HG03457 (cell line): ENCODE measurements around the gene ZNF346.
A peak's percentile ranks its signal among the peaks of the same experiment; 100 is the strongest.

Source experiments
- ATAC-seq: cut with Tn5 transposase; IDR thresholded peaks from one replicate; pipeline ENCODE4 v1.9.1; 2021; ENCODE audit warnings: moderate number of reproducible peaks; ENCODE audit not compliant: unreplicated experiment

Gene ZNF346

DNA sequence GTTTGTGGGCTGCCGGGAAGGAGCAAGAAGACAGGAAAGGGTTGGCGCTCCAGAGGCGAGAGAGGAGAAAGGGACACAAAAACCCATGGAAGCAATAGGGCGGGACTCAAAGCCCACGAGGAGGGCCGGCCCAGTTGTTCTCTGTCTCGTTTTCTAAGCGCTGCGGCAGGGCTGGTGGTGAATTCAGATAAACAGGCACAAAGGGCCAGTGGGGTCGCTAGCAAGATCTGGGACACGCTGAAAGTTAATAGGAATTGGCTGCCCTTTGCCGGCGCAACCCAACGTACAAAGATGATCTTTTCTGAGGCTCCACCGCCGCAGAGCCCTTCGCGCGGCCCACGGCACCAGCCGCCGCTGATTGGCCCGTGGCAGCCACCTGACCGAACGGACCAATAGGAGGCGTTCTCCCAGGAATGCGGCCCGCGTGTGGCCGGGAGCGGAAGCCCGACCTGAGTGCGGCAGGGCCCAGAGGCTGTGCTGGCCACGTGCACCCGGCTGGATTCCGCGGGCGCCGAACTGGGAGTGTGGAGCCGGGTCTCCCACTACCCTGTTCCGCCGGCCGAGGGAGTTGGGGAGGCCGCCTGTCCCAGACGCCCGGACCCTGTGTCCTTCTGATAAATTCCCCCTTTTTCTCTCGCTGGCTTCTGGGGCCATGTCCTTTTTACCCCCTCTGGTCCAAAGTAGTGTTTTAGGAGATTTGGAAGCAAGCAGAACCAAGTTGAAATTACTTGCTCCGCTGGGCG, 94.3 kb downstream of the ZNF346 start:
- peak; percentile 61 for ATAC-seq

DNA sequence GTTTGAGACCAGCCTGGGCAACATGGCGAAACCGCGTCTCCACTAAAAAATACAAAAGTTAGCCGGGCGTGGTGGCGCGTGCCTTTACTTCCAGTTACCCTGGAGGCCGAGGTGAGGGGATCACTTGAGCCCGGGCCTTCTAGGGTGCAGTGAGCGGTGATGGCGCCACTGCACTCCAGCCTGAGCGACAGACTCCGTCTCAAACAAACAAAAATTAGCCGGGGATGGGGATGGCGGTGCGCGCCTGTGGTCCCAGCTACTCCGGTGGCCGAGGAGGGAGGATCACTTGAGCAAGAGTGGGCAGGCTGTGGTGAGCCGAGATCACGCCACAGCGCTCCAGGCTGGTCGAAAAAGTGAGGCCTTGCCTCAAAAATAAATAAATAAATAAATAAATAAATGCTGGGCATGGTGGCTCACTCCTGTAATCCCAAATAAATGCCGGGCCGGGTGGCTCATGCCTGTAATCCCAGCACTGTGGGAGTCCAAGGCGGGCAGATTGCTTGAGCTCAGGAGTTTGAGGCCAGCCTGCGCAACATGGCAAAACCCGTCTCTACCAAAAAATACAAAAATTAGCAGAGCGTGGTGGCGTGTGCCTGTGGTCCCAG, 95.0 kb downstream of the ZNF346 start:
- no peak for ATAC-seq

DNA sequence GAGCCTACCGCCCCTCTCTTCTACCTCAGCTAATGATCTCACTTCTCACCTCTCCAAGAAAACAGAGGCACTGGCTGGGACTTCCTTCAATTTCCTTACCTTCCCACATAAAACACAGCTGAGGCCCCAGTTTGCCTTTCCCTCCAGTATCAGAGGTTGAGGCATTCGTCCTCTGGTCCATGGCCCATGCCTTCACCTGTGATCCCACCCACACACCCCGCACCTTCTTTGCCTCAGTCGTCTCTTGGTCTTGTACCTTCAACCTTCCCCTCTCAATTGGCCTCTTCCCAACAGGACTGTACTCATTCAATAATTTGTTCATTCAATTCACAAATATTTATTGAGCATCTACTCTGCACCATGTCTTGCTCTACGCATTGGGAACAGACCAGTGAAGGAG, 100.1 kb downstream of the ZNF346 start:
- ATAC-seq = no peak

GRCh38 chr5:177123789-177124485, 101.4 kb downstream of the ZNF346 start:
- no peak for ATAC-seq

DNA sequence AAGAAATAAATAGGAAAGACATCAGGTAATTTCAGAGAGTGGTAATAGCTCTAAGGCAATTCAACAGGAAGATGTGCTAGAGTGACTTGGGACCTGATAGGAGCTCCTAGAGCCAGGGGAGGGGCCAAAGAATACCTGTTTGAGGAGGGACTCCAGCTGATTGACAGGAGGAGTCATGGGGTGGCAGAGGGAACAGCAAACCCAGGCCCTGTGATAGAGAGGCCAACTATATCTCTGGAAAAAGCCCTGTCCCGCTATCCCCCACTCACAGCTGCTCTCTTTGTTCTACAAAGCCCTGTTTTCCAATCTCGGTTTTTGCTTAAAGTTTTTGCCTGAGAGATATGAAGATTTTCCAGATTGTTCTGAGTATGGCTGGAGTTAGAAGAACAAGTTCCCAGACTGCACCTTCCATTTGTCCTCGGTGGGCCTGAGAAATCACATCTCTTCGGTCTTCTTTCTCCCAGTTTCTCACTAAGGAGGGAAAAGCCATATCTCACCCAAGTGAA, 102.0 kb downstream of the ZNF346 start:
- ATAC-seq = no peak

DNA sequence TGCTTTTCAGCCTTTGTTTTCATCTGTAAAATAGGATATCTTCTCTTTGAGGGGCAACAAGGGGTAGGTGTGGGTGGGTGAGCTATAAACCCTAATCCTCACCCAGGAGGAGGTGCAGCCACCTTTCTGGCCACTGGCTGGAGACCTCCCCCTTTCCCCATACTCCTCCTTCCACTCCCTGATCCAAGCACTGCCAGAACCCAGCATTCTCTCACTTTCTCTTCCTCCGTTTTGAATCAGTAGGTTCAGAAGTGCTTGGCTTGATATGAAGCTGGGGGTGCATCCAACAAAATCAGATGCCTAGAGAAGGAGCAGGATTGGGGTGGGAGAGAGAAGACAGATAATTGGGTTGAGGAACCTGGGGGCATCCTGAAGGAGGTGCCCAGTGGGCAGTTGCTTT, 104.3 kb downstream of the ZNF346 start:
- no peak for ATAC-seq

DNA sequence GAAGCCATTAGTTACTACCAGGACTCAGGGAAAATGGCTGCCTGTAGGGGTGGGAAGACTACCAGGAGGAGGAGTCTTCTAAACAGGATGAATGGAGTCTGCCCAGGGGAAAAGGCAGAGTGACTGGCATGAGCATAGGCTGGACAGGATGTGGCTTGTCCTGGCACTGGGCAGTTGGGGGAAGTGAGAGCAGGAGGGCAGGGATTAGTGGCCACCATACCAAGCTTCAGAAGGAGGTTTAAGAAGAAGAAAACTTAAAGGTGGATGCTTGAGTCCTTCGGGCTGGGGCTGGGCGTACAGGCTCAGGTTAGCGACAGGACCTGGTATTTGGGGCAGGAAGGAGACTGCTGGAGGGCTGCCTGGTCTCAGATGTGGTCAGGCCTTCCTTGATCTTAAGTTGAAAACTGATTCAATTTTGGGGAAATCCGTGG, 106.1 kb downstream of the ZNF346 start:
- no peak for ATAC-seq

DNA sequence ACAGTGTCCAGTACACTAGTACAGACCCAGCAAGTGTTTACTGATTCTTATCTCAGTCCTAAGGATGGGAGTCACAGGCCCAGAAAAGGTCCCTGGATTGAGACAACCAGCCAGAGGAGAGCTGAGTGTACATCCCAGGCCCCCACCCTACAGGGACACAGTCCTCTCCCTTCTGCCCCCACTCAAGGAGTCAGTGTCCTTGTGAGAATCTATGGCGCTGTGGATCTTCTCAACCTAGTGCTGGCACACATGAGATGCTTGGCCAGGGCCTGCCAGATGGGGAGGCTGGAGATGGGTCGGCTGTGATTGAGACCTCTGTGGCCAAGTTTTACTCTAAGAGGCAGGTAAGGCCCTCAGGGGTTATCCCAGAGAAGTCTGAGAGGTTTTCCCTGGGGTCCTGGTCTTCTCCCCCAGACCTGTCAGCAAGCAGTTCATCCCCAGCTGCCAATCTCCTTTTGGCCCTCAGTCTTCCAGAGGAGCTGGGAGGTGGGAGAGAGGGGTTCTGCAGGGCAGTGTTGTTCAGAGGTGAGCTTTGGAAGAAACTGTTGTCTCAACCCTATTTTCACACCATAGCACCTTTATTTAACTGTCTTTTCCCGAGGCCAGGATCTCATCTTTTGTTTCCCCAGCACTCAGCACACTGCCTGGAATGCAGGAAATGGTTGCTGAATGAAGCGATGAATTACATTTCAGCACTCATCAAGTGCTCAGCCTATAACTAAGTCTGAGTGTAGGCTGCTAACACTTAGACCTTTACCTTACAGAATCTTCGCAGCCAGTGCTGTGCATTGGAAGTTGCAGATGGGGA, 107.9 kb downstream of the ZNF346 start:
- no peak for ATAC-seq
